ENCODE measurements around the gene ABCA13.

ABCA13 gene

DNA sequence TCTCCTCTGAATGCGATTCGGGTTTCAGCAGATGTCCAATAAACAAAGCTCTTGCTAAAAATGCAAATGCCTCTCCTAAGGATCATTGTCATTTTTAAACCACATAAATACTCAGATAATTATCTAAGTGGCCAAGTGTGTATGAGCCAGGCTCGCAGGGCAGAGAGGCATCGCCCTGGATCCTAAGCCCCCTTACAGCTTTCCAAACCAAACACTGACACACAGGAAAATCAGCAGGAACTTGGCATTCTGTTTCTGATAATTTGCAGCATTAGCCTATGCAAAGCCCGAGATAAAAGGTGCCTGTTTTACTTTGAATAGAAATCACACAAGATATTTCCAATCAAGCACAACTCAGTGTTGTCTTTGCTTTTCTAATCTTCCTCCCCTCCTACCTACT lies 134.4 kb downstream of the ABCA13 start:
- no peak for DNase-seq

DNA sequence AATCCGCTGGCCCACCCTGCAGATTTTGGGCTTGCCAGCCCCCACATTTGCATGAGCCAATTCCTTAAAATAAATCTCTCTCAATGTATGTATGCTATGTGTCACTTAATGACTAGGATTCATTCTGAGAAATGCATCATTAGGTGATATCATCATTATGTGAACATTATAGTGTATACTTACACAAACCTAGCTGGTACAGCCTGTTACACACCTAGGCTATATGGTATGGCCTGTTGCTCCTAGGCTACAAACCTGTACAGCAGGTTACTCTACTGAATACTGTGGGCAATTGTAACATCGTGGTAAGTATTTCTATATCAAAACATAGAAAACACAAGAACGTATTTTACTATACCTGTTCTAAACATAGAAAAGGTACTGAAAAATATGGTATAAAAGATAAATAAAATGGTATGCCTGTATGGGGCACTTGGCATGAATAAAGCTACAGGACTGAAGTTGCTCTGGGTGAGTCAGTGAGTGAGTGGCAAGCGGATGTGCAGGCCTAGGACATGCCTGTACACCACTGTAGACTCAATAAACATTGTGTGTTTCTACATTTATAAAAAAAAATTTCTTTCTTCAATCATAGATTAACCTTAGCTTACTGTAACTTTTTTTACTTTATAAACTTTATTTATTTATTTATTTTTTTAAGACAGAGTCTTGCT lies 135.9 kb downstream of the ABCA13 start:
- no peak for DNase-seq

DNA sequence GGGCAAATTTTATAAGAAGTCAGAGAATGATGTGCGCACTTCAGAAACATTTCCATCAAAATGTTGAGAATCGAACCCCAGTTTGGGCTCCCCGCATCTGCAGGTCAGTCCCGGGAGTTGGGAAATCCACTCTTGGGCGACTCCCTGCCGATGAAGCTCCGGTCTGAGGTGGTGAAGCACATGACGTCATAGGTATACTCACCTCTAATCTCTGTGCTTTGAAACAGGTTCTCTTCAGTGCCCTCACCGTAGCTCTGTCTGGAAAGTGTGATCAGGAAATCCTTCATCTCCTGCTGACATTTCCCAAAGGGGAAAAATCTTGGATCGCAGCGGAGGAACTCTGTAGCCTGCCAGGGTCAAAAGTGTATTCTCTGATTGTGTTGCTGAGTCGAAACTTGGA lies 138.5 kb downstream of the ABCA13 start:
- DNase-seq: no peak

DNA sequence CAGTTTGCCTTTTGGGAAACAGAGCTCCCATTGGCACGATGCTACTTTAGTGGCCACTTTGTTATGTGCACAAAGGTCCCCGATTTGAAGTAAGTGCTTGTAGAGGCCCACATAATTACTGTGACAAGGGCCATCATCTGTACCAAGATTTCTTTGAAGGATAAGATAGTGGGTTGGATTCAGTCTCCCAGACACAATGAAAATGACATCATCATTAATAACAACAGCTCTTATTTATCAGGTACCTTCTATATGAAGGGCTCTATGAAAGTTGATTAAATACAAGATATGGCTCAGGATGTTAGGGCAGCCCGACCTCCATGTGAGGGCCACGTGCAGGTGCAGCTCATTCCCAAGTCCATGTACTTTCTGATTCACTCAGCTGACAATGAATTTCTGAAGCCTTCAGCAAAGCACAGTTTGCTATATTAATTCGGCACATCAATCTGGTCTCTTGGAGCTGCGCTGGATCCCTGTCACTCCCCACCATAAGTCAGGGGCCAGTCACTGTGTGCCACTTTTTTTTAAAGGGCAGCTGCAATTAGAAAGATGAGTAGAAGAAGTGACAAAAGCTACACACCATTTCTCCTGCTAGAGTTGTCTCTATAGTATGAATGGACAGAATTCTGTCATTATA lies 140.3 kb downstream of the ABCA13 start:
- no peak for DNase-seq

DNA sequence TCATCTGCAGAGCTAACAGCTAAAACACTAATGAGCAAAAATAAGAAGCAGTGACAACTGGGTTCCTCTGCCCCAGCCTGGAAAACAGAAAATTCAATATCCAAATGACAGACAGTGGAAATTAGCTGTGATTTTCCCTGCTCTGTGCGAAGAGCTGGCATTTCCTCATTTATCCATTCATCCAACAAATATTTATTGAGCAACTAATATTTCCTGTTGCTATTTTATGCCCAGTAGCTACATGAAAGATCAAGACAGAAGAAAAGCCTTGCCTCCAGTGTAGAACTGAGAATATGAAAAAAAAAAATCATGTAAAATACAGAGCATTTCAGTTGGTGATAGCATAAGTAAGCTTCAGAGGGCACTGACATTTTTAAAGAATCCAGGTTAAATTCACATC lies 140.9 kb downstream of the ABCA13 start:
- peak; percentile 68 for DNase-seq

DNA sequence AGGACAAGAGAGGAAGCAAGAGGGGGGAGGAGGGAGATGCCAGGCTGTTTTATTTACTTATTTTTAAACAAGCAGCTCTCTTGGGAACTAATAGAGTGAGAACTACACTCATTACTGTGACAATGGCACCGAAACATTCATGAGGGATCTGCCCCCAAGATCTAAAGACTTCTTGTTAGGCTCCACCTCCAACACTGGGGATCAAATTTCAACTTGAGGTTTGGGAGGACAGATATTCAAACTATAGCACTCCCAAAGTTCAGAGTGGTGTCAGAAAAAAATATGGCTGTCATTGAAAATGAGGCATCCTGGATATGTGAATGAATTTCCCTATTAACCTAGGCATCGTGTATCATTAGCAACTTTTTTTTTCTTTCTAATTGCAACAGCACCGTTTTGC lies 145.5 kb downstream of the ABCA13 start:
- no peak for DNase-seq

DNA sequence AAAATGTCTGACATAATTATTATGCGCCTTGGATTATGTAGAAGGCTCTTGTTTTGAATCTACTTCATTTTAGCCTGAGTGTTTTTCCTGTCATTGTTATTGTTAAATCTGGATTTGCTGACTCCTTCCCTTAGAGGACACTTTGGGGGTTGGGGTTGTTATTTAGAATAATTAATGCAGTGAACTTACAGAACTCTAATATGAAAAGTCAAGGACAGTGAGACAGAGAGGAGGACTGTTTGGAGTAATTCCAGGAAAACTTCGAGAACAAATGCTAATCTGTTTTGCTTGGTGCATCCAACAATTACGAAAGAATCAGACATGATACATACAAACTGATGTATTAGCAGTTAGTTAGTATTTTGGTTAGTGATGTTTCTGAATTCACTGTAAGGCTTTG lies 146.1 kb downstream of the ABCA13 start:
- DNase-seq: no peak

DNA sequence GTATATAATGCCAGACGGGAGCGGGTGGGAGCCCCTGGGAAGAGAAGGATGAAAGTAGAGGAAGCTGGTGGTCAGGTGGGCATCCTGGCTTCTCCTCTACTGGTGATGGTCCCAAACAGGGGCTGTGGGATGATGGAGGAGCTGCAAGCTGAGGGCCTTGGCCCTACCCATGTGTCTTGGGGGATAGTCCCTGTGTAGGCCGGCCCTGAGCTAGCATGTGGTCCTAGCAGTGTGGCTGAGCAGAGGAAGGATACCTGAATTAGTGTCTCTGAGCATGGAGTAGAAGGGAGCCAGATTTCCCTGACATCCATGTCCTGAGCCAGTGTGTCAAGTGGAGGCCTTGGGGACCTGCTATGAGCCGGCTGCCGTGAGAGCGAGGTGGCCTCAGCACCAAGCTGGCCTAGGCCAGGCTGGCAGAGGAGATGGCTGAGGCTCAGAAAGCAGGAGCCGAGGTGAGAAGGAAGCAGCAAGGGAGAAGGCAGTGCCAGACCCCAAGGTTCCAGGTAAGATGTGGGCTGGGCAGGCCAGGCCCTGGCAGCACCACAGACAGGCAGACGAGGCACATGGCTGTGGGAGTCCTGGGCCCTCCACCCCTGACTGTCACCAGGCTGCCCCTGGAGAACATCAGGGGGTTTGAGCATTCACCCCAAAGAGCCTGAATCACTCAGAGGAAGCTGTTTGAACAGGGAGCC lies 150.2 kb downstream of the ABCA13 start:
- DNase-seq: no peak

DNA sequence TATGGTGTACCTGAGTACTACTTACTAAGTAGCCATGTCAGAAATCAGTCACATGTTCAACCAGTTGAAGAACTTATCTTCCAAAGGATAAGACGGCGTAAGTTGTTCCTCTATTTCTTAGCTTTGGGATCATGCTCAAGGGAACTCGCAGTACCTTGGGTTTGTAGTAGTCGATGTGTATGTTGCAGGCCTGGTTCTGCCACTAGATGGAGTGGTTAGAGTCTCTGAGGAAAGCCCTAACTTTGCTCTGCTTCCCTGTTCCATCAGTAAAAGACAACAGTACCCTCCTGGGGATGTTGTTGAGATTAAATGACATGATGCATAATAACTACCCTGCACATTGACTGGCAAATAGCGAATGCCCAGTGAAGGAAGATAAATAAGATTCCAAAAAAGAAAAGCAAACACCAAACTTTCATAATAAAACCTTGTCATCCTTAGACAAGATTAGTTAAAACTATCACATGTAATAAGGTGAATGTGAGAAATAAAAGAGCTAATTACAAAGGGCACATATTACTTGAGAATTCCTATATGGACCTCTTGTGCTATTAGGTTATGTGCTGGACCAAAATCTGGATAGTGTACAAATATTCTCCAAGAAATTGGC lies 165.9 kb downstream of the ABCA13 start:
- DNase-seq: peak; percentile 54

DNA sequence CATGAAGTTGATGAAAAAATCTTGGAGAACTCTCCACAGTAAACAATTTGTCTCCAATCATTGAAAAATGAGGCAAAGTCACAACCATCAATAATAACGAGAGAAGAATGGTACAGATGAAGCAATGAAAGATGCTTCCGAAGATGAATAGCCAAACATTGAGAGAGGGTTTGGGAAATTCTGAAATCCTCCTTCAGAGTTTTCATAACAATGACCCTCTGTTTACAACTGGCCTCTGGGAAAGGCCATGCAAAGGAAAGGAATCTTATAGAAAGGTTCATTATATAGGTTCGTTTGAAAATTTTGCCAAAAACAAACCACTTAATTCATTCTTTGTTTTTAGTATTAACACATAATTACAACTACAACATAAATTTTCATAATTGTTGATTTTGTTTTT lies 166.5 kb downstream of the ABCA13 start:
- DNase-seq: no peak

DNA sequence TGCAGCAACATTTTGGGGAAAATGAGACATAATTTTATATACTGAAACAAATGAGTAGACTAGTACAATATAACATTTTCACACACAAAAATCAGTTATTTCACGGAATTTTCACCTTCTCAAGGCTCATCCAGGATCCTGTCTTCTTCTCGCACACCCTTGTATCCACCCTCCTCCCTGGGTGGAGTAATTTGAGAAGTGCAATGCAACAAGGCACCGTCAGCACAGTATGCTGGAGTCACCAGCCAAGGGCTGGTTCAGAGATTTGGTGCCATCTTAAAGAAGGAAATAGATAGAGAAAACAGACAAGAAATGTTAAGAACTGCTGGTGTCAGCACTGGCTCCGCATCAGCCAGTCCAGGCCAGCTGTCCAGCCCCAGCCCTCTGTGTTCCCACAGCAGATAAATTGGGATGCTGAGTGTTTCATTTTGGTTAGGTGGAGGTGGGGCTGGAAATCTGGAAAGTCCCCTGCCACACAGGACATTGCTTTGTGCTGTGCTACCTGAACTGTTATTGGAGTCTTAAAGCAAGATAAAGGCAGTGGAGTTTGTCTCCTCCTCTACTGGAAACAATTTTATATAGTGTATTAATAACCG lies 176.1 kb downstream of the ABCA13 start:
- DNase-seq: no peak

DNA sequence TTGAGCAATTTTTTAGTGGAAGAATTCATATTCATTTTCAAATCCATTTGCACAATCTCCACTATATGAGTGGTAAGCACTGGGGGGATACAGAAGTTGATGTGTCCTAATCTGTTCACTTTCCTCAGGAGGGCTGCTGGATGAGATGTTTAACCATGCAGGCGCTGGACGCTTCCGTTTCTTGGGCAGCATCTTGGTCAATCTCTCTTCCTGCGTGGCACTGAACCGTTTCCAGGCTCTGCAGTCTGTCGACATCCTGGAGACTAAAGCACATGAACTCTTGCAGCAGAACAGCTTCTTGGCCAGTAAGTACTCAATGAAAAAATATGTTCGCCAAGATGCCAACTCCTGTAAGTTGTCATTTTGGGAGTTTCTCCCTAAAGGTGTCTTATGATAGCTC lies 179.3 kb downstream of the ABCA13 start:
- DNase-seq: no peak

DNA sequence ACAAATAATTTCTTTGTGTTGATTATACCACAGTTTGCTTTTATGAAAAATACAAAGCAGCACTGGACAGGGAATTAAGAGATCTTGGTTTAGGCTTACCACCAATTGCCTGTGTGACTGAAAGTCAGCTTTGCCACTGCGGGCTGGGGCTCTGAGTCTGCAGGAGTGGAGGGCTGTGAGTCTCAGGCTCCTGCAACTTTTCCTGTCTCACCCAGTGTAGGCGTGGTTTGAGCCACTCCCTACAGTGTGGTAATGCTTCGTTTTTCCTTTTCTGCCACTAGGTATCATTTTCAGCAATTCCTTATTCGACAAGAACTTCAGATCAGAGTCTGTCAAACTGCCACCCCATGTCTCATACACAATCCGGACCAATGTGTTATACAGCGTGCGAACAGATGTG lies 180.6 kb downstream of the ABCA13 start:
- DNase-seq: no peak

DNA sequence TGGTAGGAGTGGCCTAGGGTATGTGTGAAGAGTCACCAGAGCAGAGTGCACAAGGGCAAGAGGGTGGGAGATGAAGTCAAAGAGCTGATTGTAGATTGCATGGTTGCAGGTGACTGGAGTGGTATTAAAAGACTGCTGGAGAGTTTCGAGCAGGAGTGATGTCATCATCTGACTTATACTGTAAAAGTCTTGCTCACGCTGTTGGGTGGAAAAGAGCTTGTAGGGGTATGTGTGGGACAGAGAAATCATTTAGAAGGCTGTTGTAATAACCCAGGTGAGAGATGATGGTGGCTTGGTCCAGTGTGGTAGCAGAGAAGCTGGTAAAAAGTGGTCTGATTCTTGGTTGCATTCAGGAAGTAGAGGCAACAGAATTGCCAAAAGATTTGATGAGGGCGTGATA lies 184.1 kb downstream of the ABCA13 start:
- DNase-seq: no peak

DNA sequence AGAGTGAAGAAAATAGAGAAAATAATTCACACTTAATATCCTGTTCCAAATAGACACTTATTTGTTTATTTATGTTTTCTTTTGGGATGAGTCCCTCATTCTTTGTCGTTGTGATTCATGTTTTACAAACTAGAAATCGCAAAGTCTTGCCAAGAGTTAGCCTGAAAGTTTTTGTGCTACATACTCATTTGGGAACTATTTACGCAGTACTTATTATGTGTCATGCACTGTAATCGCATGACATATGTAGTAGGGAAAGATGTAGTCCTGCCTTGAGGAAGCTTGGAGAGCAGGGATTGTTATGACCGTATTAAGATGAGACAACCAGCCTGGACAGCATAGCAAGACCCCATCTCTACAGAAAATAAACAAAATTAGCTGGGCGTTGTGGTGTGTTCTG lies 189.3 kb downstream of the ABCA13 start:
- peak; percentile 97 for DNase-seq

DNA sequence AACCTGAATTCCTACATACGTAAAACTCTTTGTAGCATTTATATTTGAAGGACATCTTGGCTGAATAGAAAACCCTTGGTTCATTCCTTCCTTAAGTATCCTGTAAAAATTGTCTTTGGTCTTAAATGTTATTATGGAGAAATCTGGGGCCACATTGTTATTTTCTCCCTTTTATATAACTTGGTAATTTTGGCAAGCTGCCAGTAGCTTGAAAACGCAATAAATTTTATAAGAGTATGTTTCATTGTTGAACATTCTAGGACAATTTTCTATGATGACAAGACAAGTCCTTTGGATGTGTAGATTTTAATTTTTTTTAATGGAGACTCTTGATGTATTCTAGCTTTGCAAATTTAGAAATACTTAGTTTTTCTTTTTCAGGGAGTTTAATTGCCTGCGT lies 191.9 kb downstream of the ABCA13 start:
- DNase-seq: no peak

DNA sequence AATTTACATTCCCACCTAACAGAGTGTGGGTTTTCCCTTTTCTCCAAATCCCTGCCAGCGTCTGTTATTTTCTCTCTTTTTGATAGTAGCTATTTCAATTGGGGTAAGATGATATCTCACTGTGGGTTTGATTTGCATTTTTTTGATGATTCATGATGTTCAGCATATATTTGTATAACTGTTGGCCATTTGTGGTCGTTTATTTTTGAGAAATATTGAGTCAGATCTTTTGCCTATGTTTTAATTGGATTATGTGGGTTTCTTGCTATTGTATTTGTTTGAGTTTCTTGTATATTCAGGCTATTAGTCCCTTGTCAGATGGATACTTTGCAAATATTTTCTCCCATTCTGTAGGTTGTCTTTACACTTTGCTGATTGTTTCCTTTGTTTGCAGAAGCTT lies 193.8 kb downstream of the ABCA13 start:
- peak; percentile 83 for DNase-seq

DNA sequence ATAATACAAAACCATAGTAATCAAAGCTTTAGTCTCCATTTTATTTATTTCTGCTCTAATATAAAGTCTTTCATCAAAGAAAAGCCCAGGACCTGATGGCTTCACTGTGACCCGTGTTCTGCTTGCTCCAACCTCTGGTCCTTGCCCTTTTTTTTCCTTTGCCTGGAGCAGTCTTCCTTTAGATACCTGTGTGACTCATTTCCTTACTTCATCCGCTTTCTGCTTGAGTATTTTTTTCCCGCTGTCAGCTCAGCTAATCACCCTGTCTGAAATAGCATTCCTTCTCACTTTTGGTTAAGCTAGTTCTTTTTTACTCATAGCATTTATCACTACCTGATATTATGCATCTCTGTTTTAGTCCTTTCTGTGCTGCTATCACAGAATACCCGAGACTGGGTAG lies 194.8 kb downstream of the ABCA13 start:
- no peak for DNase-seq

DNA sequence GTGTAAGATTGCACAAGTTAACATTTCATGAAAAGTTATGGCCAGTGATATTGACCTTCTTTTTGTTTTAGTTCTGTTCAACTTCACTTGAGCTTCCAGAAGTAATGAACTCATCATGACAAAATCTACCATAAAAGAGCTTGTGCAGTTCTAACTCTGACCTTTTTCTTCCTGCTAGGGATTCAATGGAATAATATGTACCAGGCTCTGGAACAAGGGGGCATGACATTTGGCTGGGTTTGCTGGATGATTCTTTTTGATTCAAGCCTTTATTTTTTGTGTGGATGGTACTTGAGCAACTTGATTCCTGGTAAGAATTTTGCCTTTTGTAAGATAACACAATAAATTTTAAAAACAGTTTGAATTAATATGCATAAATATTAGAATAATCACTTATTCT lies 205.0 kb downstream of the ABCA13 start:
- DNase-seq: peak; percentile 52

DNA sequence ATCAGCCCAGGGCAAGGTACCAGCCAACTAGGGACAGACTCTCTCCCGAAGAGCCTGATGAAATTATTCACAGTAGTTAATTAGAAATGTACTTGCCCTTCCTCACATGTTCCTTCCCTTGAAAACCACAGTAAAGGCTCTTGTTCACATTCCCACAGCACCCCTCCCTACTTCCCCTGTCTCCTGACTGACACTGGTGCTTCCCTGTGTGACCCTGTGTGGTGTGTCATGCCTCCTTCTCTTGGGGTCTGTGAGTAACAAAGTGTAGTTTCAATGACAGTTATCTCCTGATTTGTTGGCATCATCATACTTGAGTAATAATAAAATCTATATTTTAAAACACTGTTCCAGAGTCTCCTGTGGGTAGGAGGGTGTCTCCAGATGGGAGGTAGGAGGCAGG lies 209.7 kb downstream of the ABCA13 start:
- DNase-seq: no peak

DNA sequence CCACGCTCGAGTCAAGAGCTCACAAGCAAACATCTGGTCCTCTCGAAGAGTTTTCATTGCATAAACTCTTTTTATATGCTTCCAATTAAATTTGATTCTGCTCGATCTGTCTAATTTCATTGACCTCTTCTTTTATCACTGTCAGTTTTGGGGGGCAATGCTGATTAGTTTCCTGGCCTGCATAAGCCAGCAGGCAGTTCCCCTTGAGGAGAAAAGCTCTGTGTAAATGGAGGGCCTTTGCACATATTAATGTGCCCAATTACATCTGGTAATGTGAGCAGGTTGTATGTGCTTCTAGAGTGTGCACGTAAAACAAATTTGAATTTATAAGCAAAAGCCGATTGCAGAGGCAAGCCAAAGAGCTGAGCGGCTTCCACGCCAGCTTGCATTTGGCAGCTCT lies 210.3 kb downstream of the ABCA13 start:
- no peak for DNase-seq

DNA sequence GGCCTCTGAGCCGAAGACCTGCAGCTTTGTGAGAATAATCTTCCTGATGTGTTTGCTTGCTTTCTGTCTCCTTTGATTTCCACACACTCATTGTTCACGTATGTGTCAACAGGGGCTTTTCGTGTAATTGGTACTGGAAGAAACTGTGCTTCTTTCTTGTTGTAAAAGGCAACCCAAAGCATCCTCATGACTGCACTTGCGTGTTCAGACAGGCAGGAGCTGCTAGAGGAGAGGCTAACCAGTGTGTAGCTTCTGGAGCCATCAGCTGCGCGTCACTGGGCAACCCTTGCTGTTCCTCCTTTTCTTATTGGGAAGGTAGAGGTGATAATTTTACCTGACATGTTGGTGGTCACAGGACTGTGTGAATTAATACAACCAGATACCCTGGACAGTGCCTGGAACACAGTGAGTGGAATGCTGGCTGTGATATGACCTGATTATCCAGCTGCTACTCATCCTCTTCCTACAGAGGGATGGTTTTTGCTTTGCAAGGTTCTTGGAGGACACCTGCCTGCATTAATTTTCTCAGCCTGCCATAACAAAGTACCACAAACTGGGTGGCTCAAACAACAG lies 213.0 kb downstream of the ABCA13 start:
- DNase-seq: no peak

DNA sequence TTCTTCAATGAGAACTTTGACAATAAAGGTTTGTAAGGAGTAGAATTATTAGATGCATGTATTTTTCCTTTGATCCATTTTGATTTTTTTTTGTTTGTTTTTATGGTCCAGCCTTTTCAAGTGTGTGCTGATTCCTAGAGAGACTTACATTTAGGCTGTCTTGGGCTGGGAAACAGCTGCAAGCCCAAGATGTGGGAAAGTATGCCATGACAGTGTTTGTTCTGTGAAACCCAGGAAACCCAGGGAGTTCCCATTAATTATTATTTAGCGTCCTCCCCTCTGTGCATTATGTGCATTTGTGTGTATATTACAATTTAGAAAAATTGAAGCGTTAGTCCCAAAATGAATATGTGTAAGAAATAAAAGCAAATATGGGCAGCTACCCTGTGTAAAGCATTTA lies 216.7 kb downstream of the ABCA13 start:
- DNase-seq: no peak
